ENCODE results near the gene ZNF442. TPM values are rescaled to one million over a fixed set of nuclear protein-coding genes. Genes with fewer than 3 reads are reported as not detected.

ZNF442 gene
- total RNA-seq, 6 donors from 2014 or later = 0.33 to 6.3 (median 2.1) TPM

DNA sequence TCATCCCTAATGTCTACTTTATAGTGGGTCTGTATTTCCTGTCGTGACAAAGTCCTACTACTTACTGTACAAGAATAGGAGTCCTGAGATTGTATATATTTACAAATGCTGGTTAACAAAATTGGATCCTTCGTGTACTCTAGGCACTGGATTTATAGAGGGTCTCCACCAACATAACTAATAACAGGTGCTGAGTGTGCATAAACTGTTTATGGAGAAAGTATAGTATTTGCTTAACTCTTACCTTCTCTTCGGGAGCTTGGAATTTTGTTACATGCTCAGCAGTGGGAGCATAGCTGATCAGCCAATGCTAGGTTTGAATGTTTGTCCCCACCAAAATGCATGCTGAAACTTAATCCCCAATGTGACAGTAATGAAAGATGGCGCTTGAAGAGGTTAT is 12.1 kb downstream of the ZNF442 start:
- H3K27me3 ChIP-seq = no peaks in the 10 kb centered on the region
- no peak for ATAC-seq (ENCODE audit: low FRiP score in 2 of 2)
- H3K4me1 ChIP-seq = no peaks in the 10 kb centered on the region
- H3K27ac ChIP-seq = no peak overlapping the region
- H3K9me3 ChIP-seq = peaks cover 26 to 58% (median 55%) of the 10 kb centered on the region in 4 donors
- no peak for DNase-seq
- WGBS, 2 donors = 87 to 90% methylated on average over 4 of the region's 4 CpGs
- no peak overlapping the region for H3K4me3 ChIP-seq
- H3K36me3 ChIP-seq = peaks cover 6 to 28% (median 23%) of the 10 kb centered on the region in 4 donors
- TF ChIP-seq POLR2A (IDR thresholded peaks at IDR 0.05) = no peak
- TF ChIP-seq POLR2AphosphoS5 (IDR thresholded peaks at IDR 0.05) = no peak
- no peak for TF ChIP-seq EP300 (IDR thresholded peaks at IDR 0.05)
- TF ChIP-seq, protein P1, sequence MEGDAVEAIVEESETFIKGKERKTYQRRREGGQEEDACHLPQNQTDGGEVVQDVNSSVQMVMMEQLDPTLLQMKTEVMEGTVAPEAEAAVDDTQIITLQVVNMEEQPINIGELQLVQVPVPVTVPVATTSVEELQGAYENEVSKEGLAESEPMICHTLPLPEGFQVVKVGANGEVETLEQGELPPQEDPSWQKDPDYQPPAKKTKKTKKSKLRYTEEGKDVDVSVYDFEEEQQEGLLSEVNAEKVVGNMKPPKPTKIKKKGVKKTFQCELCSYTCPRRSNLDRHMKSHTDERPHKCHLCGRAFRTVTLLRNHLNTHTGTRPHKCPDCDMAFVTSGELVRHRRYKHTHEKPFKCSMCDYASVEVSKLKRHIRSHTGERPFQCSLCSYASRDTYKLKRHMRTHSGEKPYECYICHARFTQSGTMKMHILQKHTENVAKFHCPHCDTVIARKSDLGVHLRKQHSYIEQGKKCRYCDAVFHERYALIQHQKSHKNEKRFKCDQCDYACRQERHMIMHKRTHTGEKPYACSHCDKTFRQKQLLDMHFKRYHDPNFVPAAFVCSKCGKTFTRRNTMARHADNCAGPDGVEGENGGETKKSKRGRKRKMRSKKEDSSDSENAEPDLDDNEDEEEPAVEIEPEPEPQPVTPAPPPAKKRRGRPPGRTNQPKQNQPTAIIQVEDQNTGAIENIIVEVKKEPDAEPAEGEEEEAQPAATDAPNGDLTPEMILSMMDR (IDR thresholded peaks at IDR 0.05) = no peak

DNA sequence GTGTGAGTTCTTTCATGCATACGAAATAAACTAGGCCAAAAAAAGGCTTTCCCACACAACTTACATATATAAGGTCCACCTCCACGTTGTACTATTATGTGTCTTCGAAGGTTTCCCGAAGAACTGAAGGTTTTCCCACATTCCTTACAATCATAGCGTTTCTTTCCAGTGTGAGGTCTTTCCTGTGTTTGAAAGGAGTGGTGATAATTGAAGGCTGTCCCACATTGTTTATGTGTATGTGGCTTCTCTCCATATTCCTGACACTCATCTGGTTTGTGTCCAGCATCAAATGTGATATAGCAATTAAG is 14.6 kb downstream of the ZNF442 start:
- no peak for ATAC-seq (ENCODE audit: low FRiP score in 2 of 2)
- H3K36me3 ChIP-seq = peaks cover 6 to 28% (median 23%) of the 10 kb centered on the region in 4 donors
- no peak for TF ChIP-seq POLR2AphosphoS5 (IDR thresholded peaks at IDR 0.05)
- TF ChIP-seq, protein P1 (IDR thresholded peaks at IDR 0.05) = no peak
- no peak for DNase-seq
- no peak overlapping the region for H3K27ac ChIP-seq
- H3K4me1 ChIP-seq = no peaks in the 10 kb centered on the region
- H3K9me3 ChIP-seq = peaks cover 26 to 76% (median 62%) of the 10 kb centered on the region in 4 donors
- no peaks in the 10 kb centered on the region for H3K27me3 ChIP-seq
- WGBS, 2 donors = 94 to 98% methylated on average over 5 of the region's 5 CpGs
- no peak overlapping the region for H3K4me3 ChIP-seq

DNA sequence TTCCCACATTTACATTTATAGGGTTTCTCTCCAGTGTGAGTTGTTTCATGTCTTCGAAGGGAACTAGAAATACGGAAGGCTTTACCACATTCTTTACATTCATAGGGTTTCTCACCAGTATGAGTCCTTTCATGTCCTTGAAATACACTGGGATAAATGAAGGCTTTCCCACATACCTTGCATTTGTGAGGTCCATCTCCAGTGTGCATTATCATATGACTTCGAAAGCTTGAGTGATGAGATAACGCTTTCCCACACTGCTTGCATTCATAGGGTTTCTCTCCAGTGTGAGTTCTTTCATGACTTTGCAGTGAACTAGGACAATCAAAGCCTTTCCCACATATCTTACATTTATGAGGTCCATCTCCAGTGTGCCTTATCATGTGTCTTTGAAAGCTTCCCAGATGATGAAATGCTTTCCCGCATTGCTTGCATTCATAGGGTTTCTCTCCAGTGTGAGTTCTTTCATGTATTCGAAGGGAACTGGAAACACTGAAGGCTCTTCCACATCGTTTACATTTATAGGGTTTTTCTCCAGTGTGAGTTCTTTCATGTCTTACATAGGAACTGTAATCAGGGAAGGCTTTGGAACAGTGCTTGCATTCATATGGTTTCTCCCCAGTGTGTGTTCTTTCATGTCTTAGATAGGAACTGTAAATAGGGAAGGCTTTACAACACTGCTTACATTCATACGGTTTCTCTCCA is 15.1 kb downstream of the ZNF442 start:
- TF ChIP-seq POLR2AphosphoS5 (IDR thresholded peaks at IDR 0.05) = no peak
- TF ChIP-seq, protein P1 (IDR thresholded peaks at IDR 0.05) = no peak
- no peak for TF ChIP-seq EP300 (IDR thresholded peaks at IDR 0.05)
- TF ChIP-seq POLR2A (IDR thresholded peaks at IDR 0.05) = no peak
- H3K4me1 ChIP-seq = no peaks in the 10 kb centered on the region
- peaks cover 6 to 28% (median 23%) of the 10 kb centered on the region in 4 donors for H3K36me3 ChIP-seq
- WGBS, 2 donors = 96 to 99% methylated on average over 8 of the region's 8 CpGs
- H3K27ac ChIP-seq = no peak overlapping the region
- peaks cover 29 to 81% (median 67%) of the 10 kb centered on the region in 4 donors for H3K9me3 ChIP-seq
- DNase-seq (no peak), ATAC-seq (ENCODE audit: low FRiP score in 2 of 2) (no peak)
- no peaks in the 10 kb centered on the region for H3K27me3 ChIP-seq
- no peak overlapping the region for H3K4me3 ChIP-seq

DNA sequence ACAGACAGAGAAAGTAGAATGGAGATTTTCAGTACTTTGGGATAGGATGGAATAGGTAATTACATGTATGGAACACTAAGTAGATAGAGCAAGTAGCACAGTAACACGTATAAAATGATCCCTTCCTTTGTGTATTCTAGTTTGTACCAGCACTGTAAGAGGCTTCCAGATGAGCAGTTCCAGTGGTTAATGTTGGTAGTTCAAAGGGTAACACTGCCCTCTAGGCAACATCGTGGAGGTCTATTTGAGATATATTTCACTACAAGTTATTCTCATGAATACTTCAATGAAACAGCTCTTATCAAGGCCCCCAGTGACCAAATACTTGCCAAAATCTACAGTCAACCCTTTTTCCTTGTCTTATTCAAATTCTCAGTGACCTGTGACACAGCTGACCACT is 18.6 kb downstream of the ZNF442 start:
- ATAC-seq (ENCODE audit: low FRiP score in 2 of 2) (no peak), DNase-seq (no peak)
- no peaks in the 10 kb centered on the region for H3K27me3 ChIP-seq
- TF ChIP-seq POLR2A (IDR thresholded peaks at IDR 0.05) = no peak
- TF ChIP-seq, protein P1 (IDR thresholded peaks at IDR 0.05) = peak in 1 of 6 experiments; percentile 7
- H3K36me3 ChIP-seq = peaks cover 6 to 27% (median 23%) of the 10 kb centered on the region in 4 donors
- H3K4me1 ChIP-seq = no peaks in the 10 kb centered on the region
- no peak overlapping the region for H3K4me3 ChIP-seq
- WGBS, 2 donors = 62 to 68% methylated on average over 2 of the region's 2 CpGs
- H3K9me3 ChIP-seq = peaks cover 25 to 69% (median 48%) of the 10 kb centered on the region in 4 donors
- no peak overlapping the region for H3K27ac ChIP-seq

DNA sequence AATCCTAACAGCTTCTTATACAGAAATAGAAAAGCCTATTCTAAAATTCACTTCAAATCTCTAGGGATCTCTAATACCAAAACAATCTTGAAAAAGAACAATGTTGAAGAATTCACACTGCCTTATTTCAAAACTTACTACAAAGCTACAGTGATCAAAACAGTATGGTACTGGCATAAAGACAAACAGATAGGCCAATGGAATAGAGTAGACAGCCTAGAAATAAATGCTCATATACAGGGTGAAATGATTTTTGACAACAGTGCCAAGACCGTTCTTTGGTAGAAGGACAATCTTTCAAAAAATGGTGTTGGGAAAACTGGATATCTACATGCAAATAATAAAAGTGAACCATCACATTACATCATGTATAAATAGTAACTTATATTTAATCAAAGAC is 20.3 kb downstream of the ZNF442 start:
- ATAC-seq (ENCODE audit: low FRiP score in 2 of 2) = no peak
- H3K4me1 ChIP-seq = no peaks in the 10 kb centered on the region
- no peak for TF ChIP-seq POLR2AphosphoS5 (IDR thresholded peaks at IDR 0.05)
- TF ChIP-seq, protein P1 (IDR thresholded peaks at IDR 0.05) = no peak
- no peak for TF ChIP-seq EP300 (IDR thresholded peaks at IDR 0.05)
- no peak for TF ChIP-seq POLR2A (IDR thresholded peaks at IDR 0.05)
- WGBS, 2 donors = 92 to 98% methylated on average over 1 of the region's 1 CpG
- no peak for DNase-seq
- no peak overlapping the region for H3K27ac ChIP-seq
- H3K4me3 ChIP-seq = no peak overlapping the region
- H3K36me3 ChIP-seq = peaks cover 0 to 10% (median 7%) of the 10 kb centered on the region in 4 donors
- H3K27me3 ChIP-seq = no peaks in the 10 kb centered on the region
- peaks cover 8 to 57% (median 32%) of the 10 kb centered on the region in 4 donors for H3K9me3 ChIP-seq

Measured in upper lobe of left lung (tissue), 6 donors.